AG10803 (cell line): Measurements from ENCODE around the gene CLDN17.

Experiments used
- DNase-seq: peaks from one replicate; pipeline ENCODE4 v3.0.0; 2010; ENCODE audit warnings: low read depth
- H3K4me3 ChIP-seq: 2 replicates; pipeline ENCODE4 v1.5.1; 2011; ENCODE audit warnings: mild to moderate bottlenecking, low read length, control low read depth
- TF ChIP-seq, protein P1 (sequence below): conservative IDR thresholded peaks from 2 replicates; pipeline ENCODE4 v1.5.1; 2011; ENCODE audit warnings: mild to moderate bottlenecking, low read length, control low read depth, inconsistent platforms

CLDN17 gene

DNA sequence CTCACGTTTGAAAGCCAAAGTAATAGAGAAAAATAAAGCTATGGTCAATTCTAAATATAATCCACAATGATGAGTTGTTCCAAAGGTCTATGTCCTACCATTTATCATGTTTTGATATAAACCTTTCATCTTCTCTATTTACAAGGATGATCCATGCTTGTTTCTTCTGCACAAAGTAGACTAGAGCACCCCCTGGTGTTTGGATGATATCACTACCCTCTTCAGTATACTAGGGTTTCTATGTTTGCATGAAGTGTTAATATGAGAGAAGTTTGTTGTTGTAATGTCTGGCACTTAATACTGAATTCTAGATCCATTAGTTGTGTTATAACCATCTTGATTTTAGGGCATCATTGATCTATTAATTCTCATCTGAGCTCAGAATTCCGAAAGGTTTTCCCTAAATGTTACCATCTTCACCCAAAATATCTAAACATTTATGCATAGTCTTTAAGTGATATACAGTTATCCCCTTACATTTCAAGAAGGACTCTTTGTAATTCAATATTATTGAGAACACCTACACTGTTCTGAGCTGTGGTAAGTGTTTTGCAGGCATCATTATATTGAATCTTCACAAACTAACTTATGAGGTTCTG is 28.2 kb upstream of the CLDN17 start:
- TF ChIP-seq, protein P1, sequence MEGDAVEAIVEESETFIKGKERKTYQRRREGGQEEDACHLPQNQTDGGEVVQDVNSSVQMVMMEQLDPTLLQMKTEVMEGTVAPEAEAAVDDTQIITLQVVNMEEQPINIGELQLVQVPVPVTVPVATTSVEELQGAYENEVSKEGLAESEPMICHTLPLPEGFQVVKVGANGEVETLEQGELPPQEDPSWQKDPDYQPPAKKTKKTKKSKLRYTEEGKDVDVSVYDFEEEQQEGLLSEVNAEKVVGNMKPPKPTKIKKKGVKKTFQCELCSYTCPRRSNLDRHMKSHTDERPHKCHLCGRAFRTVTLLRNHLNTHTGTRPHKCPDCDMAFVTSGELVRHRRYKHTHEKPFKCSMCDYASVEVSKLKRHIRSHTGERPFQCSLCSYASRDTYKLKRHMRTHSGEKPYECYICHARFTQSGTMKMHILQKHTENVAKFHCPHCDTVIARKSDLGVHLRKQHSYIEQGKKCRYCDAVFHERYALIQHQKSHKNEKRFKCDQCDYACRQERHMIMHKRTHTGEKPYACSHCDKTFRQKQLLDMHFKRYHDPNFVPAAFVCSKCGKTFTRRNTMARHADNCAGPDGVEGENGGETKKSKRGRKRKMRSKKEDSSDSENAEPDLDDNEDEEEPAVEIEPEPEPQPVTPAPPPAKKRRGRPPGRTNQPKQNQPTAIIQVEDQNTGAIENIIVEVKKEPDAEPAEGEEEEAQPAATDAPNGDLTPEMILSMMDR = peak; percentile 52
- peak; percentile 6 for DNase-seq

DNA sequence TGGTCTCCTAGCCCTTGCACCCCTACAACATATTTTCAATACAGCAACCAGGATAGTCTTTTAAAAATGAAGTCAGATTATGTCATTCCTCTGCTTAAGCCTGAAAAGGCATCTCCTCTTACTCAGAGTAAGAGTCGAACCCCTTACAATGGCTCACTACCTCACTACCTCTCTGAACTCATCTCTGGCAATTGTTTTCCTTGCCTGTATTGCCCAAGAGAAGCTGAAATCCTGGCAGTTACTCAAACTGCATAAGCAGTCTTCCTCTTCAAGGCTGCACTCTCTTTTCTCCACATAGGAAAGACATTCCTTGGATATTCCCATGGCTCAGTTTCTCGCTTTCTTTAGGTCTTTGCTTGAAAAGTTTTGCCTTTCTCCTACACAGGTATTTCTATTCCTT is 26.6 kb upstream of the CLDN17 start:
- TF ChIP-seq, protein P1 = no peak
- DNase-seq = no peak
- H3K4me3 ChIP-seq = no peak overlapping the region

More for the DNA sequence above, 28.2 kb upstream of the CLDN17 start:
- H3K4me3 ChIP-seq = no peak overlapping the region

DNA sequence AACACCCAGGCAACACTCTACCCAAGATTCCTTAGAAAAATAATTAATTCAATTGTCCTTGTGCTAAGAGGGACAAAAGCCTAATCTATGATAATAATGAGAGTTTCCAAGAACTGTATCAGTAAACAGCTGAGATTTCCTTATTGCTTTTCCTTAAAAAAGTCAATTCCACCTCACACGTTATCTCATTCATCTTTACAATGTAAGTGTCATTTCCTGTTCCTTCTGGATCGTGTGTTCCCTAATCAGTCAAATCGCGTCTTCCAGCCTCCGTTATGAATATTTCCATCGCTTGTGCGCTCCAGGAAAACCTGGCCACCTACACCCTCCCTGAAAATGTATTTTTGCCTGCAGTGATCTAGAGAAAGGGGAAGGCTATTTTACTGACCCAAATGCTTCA is 23.9 kb upstream of the CLDN17 start:
- TF ChIP-seq, protein P1 = no peak
- DNase-seq = no peak
- no peak overlapping the region for H3K4me3 ChIP-seq

DNA sequence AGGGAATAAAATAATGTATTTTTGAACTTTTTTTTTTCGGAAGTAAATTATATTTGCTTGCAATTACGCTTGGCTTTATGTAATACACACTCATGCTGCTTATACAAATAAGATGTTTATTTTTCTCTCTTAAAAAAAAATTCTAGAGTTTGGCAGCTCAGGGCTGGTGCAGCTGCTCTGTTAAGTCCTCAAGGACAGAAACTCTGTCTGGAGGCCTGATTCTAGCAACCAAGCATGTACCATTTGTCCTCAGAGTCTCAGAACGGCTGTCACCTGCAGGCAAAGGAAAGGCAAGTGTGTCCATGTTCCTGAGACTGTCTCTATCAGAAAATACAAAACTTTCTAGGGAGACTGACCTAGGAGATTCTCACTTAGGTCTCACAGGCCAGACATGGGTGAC is 23.2 kb upstream of the CLDN17 start:
- no peak for DNase-seq
- H3K4me3 ChIP-seq = no peak overlapping the region
- TF ChIP-seq, protein P1 = no peak

DNA sequence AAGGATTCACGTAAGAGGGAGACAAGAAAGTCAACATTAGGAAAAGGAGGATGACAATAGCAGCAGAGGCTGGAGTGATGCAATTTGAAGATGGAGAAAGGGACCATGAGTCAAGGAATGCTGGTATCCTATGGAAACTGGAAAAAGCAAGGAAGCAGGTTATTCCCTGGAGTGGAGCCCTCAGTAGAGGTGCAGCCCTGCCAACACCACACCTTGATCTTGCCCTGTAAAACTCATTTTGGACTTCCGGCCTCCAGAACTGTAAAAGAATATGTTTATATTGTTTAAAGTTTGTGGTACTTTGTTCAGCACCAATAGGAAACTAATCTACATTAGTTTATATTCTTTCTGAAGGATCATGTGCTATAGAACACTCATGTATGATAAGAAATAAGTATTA is 19.6 kb upstream of the CLDN17 start:
- TF ChIP-seq, protein P1 = no peak
- no peak overlapping the region for H3K4me3 ChIP-seq
- DNase-seq = no peak

DNA sequence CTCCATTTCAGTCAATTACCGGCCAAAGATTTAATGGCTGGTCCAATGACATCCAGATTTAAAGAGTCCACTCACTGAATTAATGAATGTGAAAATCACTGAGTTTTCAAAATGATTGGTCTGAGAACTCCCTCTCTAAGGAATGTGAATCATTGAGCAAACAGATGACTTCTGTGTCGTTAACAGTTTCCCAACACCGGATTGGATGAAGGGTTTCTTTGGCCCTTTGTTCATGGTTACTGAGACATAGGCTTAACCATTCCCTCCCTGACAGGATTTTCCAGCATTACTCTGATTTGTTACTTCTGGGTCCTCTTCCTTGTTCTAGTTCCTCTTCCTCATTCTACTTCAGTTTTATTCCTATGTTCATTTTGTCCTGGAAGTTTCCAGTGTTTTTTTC is 1.5 kb upstream of the CLDN17 start:
- TF ChIP-seq, protein P1 = no peak
- no peak overlapping the region for H3K4me3 ChIP-seq
- DNase-seq = no peak

DNA sequence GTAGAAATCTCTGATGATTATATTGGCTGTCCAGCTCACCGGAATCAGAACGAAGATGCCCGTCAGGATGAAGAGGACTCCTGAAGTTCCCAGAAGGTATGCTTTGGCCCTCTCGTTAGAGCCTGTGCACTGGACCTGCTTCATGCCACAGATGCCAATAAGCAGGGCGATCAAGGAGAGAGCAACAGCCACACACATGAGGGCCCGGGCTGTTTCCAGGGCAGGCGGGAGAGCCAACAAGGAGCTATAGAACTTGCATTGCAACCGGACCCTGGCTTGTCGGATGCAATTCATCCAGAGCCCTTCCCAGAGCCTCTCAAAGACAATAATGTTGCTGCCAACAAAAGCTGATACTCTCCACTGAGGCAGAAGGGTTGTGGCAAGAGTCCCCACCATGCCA is 434 bp downstream of the CLDN17 start:
- TF ChIP-seq, protein P1 = no peak
- no peak overlapping the region for H3K4me3 ChIP-seq
- no peak for DNase-seq
